Measurements from ENCODE around the gene RHO.

Gene RHO

DNA sequence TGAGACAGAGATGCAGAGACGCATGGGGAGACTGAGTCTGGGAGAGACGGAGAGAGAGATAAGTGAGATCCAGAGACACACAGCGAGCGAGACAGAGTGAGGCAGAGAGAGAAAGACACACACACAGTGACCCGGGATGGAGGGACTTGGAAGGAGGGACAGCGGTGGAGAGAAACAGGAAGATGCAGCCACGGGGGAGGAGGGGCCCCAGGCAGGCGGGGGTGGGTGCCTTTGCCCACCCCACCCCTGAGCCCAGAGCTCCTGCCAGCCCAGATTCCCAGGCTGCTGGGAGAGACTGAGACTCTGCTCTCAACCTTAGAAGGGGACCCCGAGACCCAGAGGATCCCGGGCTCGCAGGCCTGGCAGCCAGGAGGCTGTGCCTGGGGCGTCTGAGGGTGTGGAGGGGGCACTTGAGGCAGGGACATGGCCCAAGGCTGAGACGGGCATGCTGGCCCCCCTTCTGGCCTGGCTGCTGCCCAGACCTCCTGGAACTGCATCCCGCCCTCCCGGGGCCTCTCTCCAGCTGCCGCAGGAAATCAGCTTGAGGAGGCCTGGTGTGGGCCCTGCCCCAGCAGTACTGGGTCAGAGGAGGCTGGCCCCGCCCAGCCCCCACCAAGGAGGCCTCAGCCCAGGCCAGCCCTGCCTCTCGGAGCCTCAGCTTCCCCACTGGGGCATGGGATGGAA is 32.6 kb downstream of the RHO start:
- peak; percentile 64 for DNase-seq

DNA sequence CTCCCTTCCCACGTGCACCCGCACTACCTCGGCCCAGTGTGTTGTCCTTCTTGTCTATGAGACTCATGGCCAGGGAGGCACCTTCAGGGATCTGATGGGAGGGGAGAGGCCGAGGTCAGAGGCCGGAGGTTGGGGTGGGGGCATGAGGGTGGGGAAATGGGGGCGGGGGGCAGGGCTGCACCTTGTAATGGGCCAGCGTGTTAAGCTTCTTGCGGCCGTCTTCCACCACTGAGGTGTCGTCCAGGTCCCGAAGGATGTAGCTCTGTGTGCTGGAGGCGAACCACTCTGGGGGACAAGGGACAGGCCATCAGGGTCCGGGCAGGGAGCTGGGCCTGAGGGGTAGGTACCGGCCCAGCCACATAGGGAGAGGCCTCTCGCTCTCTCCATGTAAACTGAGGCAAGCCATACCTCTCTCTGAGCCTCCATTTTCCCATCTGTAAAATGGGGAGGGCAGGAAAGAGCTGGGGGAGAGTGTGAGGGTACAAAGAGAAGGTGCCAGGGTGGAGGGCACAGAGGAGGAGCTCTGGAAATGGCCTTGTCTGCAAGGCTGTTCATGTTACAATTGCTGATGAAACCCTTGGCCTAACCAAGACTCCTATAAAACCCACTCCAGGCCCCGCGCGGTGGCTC is 33.3 kb downstream of the RHO start:
- DNase-seq: no peak

DNA sequence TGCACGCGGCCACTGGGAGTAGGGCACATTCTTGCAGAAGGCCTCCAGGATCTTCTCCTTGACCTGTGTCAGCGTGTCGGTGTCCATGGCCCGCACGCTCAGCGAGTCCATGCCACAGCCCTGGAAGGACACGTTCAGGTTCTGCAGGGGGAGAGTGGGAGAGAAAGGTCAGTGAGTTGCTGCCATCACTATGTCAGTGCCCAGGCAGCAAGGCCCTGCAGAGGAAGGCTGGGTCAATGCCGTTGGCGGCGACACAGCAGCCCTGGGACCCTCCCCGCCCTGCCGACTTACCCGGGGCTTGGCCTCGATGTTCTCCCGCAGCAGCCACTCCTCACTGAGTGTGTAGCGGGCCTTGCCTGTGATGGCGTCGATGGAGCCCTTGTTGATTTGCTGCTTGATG is 34.4 kb downstream of the RHO start:
- no peak for DNase-seq

DNA sequence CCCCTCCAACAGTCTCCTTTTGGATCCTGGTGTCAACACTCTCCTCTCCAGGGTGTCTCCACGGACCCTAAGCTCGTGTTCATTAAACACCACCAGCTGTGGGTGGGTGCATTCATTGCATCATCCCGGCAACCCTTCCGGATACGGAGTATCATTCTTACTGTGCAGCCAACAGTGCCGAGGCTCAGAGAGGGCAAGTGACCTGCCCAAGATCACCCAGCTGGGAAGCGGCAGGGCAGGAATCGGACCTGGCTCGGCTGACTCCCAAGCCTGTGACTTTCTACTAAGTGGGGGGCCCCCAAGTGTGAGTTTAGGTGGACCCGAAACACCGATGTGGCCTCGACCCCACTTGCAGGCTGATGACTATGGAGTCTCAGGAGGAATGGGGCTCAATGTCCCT is 34.9 kb downstream of the RHO start:
- DNase-seq: no peak

DNA sequence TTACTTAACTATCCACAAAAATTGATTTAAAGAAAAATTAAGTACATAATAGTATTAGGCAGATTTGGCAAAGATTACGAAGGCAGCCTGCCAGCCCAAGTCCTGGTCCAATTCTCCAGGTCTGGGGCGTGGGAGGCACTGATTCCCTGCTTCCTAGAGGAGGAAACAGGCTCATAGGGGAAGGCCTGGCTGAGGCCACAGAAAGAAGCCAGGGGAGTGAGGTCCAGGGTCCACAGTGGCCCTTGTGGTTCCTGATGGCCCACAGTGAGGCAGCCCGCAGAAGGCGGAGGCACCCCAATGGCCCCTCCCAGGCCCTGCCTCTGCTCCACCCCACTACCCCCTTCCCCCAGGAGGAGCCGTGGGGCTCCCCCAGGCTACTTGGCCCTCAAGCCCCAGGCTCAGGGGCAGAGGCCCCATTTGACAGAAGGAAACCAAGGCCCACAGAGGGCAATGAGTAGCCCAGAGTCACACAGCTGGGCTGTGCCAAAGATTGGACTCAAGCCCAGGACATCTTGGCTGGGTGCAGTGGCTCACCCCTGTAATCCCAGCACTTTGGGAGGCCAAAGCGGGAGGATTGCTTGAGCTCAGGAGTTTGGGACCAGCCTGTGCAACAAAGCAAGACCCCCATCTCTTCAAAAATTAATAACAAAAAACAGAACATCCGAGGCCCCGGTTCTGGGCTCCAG is 35.6 kb downstream of the RHO start:
- no peak for DNase-seq

DNA sequence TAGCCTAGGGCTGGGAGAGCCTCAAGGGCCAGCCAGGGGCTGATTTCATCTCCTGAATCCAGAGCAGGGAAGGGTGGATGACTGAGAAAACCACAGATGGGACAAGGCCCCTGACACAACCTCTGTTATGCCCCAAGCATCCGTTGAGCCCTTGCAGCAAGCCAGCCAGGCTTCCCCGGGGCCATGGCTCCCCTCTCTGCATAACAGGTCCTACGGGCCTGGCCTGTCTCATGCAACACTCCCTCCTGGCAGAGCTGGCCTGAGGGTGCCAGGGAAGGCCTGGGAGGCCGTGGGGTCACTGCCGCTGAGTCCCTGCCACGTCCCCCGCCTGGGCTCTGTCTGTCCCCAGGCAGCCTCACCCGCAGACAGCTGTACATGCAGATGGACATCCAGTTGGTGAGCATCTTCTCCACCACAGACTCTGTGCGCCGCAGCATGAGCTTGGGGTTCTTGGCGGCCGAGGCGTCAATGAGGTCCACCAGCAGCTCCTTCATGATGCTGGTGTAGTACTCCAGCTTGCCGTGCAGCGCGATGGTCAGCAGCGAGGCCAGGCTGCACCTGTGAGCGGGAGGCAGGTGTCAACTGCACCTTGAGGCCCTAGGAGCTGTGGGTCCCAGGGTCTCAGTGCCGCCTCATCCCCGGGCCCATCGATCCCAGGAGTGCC is 36.7 kb downstream of the RHO start:
- no peak for DNase-seq

DNA sequence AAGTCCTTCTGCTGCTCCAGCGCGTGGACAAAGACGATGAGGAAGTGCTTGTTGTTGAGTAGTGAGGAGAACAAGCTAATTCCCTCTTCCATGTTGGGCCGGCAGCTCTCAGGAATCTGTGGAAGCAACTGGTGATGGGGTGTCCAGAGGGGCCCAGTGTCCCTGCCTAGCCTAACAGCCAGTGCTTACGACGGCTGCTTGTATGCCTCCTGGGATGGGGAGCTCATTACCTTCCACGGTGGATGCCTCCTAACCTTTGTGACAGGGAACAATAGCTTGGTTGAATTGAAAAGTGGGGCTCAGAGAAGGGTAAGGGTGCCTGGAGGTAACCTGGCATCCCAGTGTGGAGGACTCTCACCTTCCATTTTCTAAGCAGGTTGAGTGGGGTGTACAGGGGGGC is 37.5 kb downstream of the RHO start:
- no peak for DNase-seq

DNA sequence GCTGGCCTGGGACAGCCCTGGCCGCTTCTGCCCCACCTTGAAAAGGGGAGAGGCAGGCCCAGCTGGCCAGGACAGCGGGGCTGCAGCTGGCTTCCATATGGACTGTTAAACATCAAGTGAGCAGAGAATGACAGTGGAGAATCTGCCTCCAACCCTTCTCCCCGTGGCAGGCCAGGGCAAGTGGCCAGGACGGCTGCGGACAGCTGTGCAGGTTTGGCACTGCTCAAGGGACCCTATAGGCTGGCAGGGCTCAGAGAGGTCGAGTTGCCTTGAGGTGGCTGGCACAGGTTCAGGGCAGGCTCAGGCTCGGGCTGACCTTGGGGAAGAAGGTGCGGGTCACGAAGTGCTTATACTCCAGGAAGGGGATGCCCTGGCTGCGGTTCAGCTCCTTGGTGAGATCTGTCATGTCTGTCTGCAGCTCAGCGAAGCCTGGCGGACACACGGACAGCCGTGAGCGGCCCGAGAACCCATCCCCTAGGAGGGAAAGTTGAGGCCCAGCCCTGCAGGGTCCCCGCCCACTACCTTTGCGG is 38.8 kb downstream of the RHO start:
- no peak for DNase-seq

DNA sequence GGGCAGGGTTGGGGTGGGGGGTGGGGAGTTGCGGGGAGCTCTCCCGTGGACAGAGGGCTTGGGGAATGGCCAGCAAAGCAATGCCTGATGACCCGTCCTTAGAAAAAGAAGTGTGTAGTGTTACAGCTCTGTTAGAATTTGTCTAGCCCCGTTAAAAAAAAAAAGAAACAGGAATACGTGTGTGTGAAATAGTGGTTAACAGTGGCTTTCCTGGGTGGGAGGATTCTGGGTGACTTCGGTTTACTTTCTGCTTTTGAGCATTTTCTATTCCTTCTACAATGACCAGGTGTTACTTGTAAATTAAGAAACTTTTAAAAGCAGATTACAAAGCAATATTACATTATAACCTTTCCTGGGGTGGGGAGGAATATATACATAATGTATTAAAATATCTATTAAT is 39.5 kb downstream of the RHO start:
- DNase-seq: no peak

DNA sequence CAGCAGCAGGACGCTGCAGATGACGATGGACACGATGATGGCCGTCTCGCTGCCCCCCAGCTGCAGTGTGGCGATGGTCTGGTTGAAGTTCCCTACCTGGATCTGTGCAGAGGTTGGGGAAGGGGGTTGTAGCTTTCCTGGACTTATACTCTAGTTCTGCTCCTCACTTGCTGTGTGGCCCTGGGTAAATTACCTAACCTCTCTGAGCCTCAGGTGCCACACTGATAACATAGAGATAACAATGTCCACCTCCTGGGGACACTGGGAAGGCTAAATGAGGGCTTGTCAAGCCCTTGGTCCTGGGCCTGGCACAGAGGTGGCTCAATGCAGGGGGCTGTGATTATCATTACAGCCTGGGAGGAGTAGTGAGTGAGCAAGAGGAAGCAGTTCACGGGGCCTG is 41.4 kb downstream of the RHO start:
- DNase-seq: no peak

DNA sequence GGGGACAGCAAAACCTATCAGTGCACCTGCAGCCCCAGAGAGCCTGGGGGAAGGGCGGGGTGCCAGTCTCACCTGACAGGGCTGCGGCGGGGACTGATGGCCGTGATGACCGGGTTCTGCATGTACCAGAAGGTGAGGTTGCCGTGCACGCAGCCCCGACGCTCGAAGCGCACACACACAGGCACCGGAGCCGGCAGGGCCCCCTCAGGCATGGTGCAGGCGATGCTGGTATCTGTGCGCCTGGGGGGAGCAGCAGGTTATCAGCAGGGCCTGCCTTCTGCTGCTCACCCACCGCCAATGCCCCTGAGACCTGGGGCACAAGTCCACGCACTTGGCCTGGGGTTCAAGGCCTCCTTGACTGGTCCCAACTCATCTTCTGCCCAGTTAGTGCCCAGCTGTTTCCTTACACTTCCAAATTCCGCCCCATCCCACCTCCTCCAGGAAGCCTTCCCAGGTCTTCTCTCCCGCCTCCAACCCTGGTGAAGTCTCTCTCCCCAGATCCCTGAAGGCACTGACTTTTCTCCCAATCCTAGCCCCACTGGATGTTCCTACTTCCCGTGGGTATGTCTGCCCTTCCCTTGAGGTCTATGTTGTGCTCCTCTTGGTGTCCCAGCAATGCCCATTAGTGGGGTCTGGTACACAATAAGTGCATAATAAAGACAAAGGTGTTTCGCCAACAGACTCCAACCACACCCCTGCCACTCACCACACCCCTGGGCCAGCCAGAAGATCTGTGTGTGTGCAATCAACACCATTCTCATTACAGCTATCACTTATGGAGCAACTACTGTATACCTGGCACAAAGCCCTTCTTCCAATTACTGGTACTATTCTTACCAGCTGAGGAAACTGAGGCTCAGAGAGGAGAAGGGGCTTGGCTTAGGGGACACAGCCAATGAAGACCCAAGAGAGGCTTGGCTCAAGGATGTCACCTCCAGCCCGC is 43.4 kb downstream of the RHO start:
- DNase-seq: no peak

DNA sequence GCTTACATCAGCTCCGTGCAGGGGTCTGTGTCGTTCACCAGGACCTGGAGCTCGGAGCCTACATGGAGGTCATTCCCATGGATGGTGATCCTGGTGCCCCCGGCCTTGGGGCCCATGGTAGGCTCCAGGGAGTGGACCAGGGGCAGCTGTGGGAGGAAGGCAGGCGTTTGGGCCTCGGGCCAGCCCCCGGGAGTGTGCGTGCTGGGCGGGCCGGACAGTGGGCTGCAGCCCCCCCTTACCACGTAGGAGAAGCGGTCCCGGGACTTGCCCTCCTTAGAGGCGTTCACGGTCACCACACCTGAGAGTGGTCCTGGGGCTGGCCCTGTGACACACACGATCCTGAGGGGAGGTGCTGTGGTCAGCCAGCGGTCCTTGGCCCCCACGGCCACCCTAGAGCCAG is 44.2 kb downstream of the RHO start:
- DNase-seq: no peak

DNA sequence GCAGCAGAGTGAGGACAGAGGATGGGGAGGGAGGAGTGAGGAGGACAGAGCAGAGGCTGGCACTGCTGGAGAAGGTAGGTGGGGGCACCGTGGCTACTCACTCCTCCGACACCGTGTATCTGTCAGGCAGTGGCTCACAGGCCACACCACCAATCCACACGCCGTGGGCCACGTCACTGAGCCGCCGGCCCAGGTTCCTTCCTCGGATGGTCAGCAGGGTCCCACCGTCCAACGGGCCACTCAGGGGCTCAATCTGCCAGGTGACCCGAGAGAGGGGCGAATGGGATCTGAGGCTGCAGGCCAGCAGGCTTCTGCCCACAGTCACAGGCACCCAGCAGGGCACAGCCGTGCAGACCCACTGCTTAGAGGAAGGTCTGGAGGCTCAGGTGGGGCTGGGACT is 45.1 kb downstream of the RHO start:
- DNase-seq: no peak

DNA sequence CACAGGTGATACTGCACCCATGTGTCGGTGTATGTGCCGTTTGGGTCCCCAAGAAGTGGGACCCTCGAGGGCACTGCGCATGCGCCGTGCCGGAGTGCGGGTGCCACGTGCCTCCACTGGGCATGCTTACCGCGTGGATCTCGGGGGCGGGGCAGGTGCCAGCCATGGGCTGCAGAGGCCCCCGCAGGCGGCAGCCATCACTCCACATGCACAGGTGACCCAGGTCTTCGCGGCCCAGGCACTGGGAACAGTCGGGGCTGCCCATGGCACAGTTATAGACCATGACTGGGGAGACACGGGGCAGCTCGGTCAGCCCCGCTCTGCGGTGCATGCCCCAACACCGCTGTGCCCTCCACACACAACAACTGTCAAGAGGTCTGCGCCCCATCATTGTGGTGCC is 45.8 kb downstream of the RHO start:
- no peak for DNase-seq

DNA sequence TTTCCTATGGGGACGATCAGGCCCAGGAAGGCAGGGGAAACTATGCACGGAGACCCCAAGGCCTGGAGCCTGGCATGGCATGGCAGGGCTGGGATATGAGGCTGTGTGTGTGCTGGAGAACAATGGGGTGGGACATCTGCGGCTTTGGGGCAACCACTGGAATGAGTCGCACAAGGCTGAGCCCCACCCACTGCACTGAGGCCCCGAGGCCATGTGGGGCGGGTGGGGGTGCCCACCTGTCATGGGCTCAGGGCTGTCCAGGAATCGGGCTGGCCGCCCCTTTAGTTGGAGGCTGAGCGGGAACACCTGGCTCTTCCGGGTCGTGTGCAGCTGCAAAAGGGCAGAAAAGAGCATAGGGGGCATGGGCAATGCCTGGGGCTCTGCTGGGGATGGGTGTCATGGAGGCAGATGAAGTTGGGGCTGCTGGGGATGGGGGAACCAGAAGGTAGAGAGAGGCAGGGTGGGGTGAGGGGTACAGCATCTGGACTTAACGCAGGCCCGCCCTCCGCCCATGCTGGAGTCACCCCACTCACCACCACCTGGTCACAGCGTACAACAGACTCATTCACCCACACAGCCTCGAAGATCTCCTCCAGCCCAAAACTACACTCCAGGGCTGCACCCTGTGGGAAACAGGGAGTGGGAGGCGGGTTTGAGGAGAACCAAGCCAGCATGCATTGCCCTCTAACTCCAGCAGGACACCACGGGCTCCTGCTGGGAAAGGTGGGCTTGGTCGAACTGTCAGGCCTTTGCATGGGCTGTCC is 47.0 kb downstream of the RHO start:
- no peak for DNase-seq

DNA sequence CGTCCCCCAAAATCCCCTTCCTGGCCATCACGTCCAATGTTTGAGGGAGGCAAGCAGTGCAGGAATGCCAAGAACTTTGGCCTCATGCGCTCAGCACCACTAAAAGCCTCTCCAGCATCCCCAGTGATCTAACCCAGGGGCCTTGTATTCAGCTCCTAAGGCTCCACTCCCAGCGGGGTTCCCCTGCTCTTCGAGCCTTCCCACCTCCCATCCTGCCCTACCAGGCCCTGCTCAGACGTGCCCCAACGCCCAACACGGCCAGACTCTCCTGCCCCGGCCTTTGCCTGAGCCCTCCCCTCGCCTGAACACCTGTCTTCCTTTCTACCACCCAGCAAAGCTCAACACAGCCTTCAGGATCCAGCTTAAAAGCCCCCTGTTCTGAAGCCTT is 47.6 kb downstream of the RHO start:
- no peak for DNase-seq

DNA sequence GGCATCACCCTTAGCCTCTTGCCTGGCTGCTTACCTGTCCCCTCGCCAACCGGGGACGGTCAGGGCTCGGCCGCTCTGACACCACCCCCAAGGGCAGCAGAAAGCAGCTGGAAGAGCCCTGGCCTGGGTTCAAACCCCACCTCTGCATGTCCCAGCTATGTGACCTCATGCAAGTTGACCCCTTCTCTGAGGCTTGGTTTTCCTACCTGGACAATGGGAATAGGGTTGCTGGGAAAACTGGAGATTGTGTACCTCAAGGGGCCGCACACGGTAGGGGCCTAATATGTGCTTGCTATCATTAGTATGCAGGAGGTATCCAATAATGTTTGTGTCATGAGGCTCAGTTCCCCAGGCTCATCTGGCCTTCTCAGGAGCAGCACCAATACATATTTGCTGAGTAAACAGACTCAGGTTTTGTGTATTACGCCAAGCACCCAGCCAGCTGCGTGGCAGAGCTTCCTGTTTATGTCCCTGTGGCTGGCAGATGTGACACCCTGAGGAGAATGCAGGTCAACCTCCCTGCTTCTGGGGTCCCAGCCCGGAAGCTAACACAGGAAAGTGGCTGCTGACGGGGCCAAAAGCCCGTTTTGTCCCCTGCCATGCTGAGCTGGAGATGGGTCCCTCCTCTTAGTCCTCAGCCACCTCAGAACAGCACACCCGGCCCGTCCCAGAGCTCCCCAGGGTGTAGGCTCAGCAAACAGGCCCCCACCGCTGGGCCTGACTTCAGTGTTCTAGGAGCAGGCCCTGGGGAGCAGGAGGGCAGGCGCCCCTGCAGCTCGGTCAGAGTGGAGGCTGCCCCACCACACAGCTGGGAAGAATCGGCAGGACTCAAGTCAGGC is 48.3 kb downstream of the RHO start:
- DNase-seq: no peak

DNA sequence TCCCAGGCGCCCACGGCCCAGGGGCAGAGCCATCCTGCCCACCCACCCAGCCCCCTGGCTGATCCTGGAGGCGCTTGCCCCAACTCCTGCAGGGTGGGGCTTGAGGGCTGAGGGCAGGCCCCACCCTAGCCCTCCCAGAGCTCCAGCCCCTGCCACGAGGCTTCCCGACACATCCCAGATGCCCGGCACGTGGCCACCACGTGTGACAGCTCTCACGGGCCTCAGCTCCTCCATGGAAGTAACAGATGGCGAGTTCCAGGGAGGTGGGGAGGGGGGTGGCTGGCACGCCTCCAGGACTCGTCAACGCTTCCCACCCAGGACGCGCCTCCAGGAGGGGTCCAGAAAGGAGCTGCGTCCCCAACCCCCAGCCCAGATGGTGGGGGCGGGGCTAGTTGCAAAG is 48.9 kb downstream of the RHO start:
- DNase-seq: no peak

DNA sequence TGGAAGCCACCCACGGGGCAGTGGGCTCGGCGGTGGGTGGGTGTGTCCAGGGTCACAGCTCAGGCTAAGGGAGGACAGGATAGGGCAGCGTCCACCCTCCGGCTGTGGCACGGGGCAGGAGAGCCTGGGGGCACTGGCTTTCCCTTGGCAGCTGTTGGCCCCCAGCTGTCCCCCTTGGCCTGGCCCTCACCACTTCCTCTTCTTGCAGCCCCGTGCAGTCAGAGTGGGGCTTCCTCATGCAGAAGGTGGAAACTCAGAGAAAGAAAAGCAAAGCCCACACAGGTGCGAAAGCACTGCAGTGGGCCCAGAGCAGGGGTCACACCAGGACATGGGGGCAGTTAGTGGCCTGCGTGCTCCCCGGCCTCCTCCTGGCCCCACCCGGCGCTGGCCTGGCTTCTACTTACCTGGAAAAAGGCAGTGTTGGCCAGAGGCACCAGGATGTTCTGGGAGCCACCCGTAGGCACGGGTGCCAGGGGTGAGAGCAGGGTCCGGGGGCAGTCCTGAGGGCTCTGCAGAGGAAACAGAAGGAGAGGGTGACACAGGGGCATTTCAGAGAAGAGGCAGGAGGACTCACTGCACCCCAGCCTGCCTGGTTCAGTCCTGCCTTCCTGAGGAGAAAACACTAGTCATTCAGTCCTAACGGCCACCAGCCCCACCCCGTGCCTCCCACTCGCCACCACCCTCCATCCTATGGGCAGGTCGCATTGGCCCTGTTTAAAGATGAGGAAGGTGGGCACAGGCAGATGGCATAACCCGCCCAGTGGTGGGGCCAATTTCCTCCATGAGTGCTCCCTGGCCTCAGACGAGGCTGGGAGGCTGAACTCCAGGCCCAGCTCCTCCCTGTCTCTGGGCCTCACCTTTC is 49.7 kb downstream of the RHO start:
- DNase-seq: no peak
